ENCODE results near the gene ANTXRL. TPM values are rescaled to one million over a fixed set of nuclear protein-coding genes. Genes with fewer than 3 reads are reported as not detected.
"Not testable (repeated sequence)": the region's sequence is repeated elsewhere in the genome, so short reads cannot be mapped to it uniquely, and the experiment has no call there.

Gene ANTXRL
- polyA plus RNA-seq, 1 experiment, result not detected

DNA sequence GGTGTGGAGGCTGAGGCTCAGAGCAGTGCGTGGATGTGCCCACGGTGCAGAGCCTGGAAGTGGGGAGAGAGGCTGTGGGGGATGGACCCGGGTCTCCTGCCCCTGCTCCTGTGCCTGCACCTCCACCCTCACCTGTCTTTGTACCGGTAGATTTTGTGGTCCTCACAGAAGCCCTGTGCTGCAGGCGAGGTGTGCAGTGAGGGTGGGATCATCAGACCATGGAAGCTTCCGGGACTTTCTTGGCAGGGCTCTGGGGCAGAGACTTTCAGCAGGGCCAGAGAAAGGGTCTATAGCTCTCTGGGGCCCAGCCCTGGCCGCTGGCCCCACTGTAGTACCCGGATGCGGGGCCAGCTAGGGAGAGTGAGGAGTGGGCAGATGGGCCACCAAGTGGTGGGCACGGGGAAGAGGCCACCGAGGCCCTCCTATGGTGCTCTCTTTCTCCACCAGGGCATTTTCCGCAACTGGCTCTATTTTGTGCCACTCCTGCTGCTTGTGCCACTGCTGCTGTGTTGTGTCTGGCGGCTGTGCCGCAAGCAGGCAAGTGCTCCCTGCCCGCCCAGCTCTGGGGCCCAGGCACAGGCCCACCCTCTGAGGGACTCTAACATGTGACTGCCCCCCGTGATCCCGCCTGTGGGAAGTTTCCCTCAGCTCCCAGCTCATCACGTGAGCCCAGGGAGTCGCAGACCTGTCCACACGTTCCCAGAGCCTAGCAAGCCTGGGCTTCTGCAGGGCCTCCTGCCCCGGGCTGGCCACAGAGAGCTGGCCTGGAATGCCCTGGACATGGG, 22.1 kb downstream of the ANTXRL start:
- TF ChIP-seq, protein P1, sequence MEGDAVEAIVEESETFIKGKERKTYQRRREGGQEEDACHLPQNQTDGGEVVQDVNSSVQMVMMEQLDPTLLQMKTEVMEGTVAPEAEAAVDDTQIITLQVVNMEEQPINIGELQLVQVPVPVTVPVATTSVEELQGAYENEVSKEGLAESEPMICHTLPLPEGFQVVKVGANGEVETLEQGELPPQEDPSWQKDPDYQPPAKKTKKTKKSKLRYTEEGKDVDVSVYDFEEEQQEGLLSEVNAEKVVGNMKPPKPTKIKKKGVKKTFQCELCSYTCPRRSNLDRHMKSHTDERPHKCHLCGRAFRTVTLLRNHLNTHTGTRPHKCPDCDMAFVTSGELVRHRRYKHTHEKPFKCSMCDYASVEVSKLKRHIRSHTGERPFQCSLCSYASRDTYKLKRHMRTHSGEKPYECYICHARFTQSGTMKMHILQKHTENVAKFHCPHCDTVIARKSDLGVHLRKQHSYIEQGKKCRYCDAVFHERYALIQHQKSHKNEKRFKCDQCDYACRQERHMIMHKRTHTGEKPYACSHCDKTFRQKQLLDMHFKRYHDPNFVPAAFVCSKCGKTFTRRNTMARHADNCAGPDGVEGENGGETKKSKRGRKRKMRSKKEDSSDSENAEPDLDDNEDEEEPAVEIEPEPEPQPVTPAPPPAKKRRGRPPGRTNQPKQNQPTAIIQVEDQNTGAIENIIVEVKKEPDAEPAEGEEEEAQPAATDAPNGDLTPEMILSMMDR (IDR thresholded peaks at IDR 0.05; ENCODE audit: insufficient read depth, low read depth, low read length), result no peak
- H3K36me3 ChIP-seq (ENCODE audit: control insufficient read depth, insufficient read depth, low read length), result no peaks in the 10 kb centered on the region
- DNase-seq (ENCODE audit: low read depth), result no peak
- peaks cover 4% of the 10 kb centered on the region for H3K27me3 ChIP-seq (ENCODE audit: control insufficient read depth, insufficient read depth, low read length)
- H3K4me3 ChIP-seq (ENCODE audit: low read depth, low read length), result no peak overlapping the region
- ChIA-PET CTCF (no interaction called here), POLR2A (no interaction called here)

DNA sequence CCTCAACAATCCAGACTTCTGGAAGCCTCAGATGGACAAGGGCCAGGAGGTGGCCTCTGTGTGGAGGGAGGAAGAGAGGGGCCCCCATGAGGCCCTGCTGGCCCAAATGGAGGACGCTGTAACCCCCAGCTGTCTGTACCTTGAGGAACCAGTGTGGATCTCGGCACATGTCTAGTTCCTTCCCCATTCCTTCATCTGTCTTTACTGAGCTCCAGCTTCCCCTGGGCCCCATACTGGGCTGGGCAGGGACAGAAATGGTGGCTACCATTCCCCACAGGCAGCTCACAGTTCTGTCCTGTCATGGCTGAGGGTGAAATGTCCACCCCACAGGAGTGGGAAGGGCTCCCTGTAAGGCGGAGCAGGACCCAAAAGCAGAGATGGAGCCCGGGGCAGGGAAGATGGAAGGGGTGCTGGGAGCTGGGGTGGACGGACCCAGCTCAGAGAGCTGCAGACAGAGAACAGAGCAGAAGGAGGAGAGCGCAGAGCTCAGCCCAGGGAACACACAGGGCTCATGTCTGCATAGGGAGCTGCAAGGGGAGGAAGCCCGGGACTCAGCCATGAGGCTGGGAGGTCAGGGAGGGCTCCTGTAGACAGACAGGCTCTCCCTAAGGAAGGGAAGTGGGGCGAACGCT, 22.8 kb downstream of the ANTXRL start:
- Histone ChIP-seq H3K4me3 (ENCODE audit: low read depth, low read length) (no peak overlapping the region), H3K27me3 (ENCODE audit: control insufficient read depth, insufficient read depth, low read length) (peaks cover 4% of the 10 kb centered on the region), H3K36me3 (ENCODE audit: control insufficient read depth, insufficient read depth, low read length) (no peaks in the 10 kb centered on the region)
- ChIA-PET CTCF (interaction anchor here (0.9 kb wide), 1 partner anchor 10 kb away, joined by 4 read pairs; no protein-coding TSS in a partner anchor), POLR2A (no interaction called here)
- TF ChIP-seq, protein P1 (IDR thresholded peaks at IDR 0.05; ENCODE audit: insufficient read depth, low read depth, low read length), result no peak
- no peak for DNase-seq (ENCODE audit: low read depth)

DNA sequence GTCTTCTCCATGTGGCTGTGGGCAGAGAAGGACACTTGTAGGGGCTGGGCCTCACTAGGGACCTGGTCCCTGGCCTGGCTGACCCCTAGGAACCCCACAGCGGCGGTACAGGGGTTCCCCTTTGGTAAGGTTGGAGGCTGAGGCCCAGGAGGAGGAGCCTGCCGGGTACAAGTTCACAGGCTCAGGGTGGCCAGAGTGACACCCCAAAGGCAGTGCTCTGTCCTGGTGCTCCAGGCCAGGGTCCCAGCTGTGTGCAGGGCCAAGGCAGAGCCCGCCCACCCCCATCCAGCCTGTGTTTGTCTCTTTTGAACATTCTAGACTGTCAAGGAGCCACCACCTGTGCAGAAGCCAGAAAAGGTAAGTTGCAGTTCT, 23.3 kb downstream of the ANTXRL start:
- CTCF ChIA-PET, result interaction anchor here (0.9 kb wide), 1 partner anchor 10 kb away, joined by 4 read pairs; no protein-coding TSS in a partner anchor
- TF ChIP-seq, protein P1 (IDR thresholded peaks at IDR 0.05; ENCODE audit: insufficient read depth, low read depth, low read length), result no peak
- POLR2A ChIA-PET, result no interaction called here
- DNase-seq (ENCODE audit: low read depth), result no peak
- Histone ChIP-seq H3K27me3 (ENCODE audit: control insufficient read depth, insufficient read depth, low read length) (peaks cover 4% of the 10 kb centered on the region), H3K4me3 (ENCODE audit: low read depth, low read length) (no peak overlapping the region), H3K36me3 (ENCODE audit: control insufficient read depth, insufficient read depth, low read length) (no peaks in the 10 kb centered on the region)

DNA sequence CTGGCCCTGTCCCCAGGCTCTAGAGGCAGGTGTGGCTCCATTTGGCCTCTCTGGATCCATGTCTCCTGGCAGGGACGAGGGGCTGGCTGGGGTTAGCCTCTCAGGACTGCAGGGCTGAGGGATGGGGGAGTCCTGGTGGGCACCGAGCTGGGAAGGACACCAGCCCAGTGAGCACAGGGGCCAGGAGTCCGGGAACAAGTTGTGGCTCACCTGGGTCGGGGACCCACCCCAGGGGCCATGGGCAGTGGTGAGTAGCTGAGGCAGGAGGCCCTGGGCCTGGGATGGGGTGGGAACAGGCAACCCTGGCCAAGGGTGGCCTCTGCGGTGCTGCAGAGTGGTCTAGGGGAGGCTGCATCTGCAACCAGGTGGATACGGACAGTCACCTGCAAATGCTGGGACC, 24.1 kb downstream of the ANTXRL start:
- no peak overlapping the region for H3K4me3 ChIP-seq (ENCODE audit: low read depth, low read length)
- peaks cover 4% of the 10 kb centered on the region for H3K27me3 ChIP-seq (ENCODE audit: control insufficient read depth, insufficient read depth, low read length)
- H3K36me3 ChIP-seq (ENCODE audit: control insufficient read depth, insufficient read depth, low read length), result no peaks in the 10 kb centered on the region
- DNase-seq (ENCODE audit: low read depth), result no peak
- TF ChIP-seq, protein P1 (IDR thresholded peaks at IDR 0.05; ENCODE audit: insufficient read depth, low read depth, low read length), result no peak
- ChIA-PET CTCF (no interaction called here), POLR2A (no interaction called here)

DNA sequence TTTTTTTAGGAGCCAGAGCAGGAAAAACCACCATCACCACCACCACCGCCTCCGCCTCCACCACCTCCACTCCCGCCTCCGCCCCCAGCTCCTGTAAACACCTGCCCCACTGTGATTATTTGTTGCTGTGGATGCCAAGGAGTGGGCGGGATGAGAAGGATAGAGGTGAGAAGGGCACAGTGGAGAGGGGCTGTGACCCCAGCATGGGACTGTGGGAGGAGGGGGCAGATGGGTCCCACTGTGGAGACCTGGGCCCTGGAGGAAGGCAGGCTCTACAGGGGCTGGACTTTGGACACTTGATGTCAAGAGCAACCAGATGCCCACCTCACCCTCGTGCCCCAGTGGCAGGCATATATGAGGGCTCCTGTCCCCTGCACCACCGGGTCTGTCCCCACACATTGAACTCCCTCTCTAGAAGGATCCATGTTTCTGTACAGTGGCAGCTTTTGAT, 24.7 kb downstream of the ANTXRL start:
- ChIA-PET POLR2A (no interaction called here), CTCF (no interaction called here)
- TF ChIP-seq, protein P1 (IDR thresholded peaks at IDR 0.05; ENCODE audit: insufficient read depth, low read depth, low read length), result no peak
- no peak for DNase-seq (ENCODE audit: low read depth)
- Histone ChIP-seq H3K36me3 (ENCODE audit: control insufficient read depth, insufficient read depth, low read length) (no peaks in the 10 kb centered on the region), H3K4me3 (ENCODE audit: low read depth, low read length) (no peak overlapping the region), H3K27me3 (ENCODE audit: control insufficient read depth, insufficient read depth, low read length) (peaks cover 4% of the 10 kb centered on the region)

DNA sequence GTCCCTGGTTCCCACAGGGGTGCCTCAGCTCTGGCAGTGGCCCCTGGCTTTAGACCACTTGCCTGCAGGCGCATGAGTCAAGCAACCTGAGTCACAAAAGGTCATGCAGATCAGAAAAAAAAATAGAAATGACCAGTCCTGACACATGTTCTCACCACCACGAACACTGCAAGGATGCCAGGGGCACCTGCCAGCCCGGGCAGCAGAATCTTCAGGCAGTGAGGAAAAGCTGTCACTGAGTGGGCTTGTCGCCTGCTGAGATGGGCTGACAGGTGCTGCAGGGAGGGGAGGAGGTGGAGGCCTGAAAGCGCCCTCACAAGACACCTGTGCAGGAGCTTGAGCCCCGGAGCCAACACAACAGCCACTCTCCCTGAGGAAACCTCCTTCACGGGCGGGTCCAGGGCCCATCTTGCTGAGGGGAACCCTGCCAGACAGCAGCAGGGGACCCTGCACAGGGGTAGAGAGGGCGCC, 25.2 kb downstream of the ANTXRL start:
- DNase-seq (ENCODE audit: low read depth); CTCF ChIA-PET; H3K27me3 ChIP-seq (ENCODE audit: control insufficient read depth, insufficient read depth, low read length); POLR2A ChIA-PET; H3K4me3 ChIP-seq (ENCODE audit: low read depth, low read length); H3K36me3 ChIP-seq (ENCODE audit: control insufficient read depth, insufficient read depth, low read length): not testable (repeated sequence)

All from BJ (cell line).